ENCODE measurements around the gene PRDM16.

PRDM16 gene

DNA sequence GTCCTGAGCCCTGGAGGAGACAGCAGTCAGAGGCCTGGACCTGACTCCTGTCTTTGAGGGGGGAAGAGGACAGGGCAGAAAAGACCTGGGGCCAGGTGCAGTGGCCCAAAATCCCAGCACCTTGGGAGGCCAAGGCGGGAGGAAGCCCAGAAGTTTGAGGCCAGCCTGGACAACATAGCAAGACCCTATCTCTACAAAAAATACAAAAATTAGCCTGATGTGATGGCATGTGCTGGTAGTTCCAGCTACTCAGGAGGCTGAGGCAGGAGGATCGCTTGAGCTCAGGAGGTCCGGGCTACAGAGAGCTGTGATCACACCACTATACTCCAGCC lies 280.9 kb downstream of the PRDM16 start:
- TF ChIP-seq, protein P1, sequence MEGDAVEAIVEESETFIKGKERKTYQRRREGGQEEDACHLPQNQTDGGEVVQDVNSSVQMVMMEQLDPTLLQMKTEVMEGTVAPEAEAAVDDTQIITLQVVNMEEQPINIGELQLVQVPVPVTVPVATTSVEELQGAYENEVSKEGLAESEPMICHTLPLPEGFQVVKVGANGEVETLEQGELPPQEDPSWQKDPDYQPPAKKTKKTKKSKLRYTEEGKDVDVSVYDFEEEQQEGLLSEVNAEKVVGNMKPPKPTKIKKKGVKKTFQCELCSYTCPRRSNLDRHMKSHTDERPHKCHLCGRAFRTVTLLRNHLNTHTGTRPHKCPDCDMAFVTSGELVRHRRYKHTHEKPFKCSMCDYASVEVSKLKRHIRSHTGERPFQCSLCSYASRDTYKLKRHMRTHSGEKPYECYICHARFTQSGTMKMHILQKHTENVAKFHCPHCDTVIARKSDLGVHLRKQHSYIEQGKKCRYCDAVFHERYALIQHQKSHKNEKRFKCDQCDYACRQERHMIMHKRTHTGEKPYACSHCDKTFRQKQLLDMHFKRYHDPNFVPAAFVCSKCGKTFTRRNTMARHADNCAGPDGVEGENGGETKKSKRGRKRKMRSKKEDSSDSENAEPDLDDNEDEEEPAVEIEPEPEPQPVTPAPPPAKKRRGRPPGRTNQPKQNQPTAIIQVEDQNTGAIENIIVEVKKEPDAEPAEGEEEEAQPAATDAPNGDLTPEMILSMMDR (IDR thresholded peaks at IDR 0.05; ENCODE audit: borderline replicate concordance, insufficient read depth, low read depth, low read length), result no peak
- H3K4me3 ChIP-seq (ENCODE audit: low read depth, low read length), result no peak overlapping the region

DNA sequence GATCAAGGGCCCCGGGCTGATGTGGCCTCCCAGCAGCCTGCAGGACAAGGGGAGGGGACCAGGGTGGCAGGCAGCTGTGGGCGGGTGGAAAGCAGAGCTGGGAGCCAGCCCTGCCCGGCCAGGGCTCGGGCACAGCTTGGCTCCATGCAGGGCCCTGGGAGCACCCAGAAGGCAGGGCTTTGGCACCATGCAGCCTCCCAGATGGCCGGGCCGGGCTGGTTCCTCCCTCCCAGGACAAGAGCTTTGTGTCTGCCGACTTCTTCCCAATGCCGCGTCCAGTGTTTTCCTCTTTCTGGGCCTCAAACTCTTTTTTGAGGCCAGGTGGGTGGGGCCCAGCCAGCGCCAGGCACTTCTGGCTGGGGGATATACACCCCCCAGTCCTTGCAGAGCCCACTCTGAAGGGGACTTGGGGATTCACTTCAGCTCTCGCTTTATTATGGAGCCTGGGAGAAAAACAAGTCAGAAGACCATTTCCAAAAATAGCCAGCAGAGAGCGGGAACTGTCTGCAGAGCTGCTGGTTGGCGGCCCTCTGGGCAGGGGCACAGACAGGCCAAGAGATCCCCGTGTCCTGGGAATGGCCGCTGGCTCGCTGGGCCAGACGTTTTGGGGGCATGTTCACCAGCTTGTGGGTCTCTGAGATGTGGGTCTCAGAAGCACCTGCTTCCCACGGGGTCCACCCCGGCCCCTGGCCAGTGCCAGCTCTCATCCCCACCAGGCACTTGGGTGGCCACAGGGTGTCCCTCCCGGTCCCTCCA lies 281.7 kb downstream of the PRDM16 start:
- no peak overlapping the region for H3K4me3 ChIP-seq (ENCODE audit: low read depth, low read length)
- TF ChIP-seq, protein P1 (IDR thresholded peaks at IDR 0.05; ENCODE audit: borderline replicate concordance, insufficient read depth, low read depth, low read length), result no peak

DNA sequence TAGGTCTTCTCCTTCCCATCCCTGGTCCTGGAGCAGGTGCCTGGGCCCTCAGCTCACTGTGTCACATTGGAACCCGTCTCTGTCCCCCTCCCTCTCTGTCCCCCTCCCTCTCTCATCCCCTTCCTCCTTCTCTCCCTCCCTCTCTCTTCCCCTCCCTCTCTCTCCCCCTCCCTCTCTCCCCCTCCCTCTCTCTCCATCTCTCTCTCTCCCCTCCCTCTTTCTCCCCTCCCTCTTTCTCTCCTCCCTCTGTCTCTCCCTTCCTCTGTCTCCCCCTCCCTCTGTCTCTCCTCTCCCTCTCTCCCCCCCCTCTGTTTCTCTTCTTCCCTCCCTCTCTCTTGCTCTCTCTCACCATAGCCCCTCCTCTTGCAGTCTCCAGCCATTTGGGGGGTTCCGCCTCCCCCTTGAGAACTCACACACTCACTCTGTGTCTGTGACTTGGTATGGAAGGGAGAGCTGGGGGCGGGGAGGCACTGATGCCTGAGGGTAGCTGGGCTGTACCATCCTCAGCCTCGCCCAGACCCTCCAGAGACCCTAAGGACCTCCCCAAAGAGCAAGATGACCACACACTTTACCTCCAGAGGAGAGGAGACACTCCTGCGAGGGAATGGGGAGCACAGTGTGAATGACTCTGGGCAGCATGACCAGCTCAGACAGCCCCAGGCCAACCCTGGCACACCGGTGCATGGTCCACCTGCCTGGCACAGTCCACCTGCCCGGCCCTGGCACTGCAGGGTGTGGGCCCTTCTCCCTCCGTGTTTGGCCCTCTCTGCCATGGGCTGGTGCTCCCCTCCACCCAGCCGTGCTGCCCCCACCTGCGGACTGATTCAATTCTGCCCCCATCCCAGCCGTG lies 282.7 kb downstream of the PRDM16 start:
- no peak overlapping the region for H3K4me3 ChIP-seq (ENCODE audit: low read depth, low read length)
- TF ChIP-seq, protein P1 (IDR thresholded peaks at IDR 0.05; ENCODE audit: borderline replicate concordance, insufficient read depth, low read depth, low read length), result no peak

DNA sequence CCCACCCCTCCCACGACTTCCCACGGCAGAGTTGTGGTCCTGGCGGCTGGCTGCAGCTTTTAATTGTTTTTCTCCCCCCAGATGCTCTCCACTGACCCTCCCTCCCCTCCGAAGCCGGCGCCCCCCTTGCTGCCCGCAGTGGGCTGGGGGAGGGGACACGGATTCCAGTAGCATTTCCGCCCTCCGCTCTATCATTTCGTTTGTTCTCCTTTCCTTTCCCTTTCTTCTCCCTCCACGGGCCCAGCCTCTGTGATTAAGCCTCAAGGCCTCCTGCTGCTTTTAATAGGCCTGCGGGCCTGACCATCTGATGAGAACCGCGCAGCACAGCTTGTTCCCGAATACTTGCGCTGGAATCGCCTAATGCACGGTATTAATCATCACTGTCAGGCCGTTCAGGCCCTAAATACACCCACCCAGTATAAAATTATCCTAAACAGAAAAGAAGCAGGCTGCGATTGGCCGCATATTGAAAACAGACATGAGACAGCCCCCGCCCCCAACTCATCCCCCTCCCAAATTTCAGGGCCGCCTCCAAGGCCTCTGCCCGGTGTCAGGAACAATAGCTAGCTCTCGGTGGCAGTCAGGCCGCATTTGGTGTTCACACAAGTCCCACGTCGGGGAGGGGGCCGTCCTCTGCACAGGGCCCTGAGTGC lies 283.4 kb downstream of the PRDM16 start:
- H3K4me3 ChIP-seq (ENCODE audit: low read depth, low read length), result no peak overlapping the region
- TF ChIP-seq, protein P1 (IDR thresholded peaks at IDR 0.05; ENCODE audit: borderline replicate concordance, insufficient read depth, low read depth, low read length), result no peak

DNA sequence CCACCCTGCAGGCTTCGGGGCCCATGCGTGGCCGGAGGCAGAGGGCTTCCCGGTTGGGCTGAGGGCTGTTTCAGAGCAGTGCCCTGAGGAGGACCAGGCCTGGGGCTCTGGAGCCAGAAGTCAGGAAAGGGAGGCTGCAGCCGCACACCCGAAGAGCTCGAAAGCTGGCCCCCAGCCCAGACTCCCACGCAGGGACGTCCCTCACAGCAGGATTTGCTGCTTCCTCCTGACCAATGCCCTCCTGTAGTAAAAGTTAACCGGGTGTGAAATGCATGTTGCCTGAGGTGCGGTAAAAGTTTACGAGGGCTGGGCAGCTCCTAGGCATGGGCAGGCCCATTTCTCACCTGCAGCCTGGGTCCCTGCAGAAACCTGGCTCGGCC lies 283.9 kb downstream of the PRDM16 start:
- H3K4me3 ChIP-seq (ENCODE audit: low read depth, low read length), result no peak overlapping the region
- TF ChIP-seq, protein P1 (IDR thresholded peaks at IDR 0.05; ENCODE audit: borderline replicate concordance, insufficient read depth, low read depth, low read length), result no peak

DNA sequence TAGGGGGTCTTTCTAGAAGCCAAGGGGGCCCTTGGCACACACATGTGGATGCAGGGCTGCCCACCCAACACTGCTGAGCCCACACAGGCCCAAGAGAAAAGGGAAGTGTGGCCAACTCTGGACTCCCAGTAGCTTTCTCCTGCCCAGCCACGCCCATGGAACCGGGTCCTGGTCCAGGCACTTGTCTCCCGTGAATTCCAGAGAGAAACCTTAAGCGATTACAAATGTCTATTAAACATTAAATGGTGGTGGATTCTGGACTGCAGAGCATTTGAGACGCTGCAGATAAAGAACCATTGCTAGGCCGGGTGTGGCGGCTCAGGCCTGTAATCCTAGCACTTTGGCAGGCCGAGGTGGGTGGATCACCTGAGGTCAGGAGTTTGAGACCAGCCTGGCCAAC lies 284.9 kb downstream of the PRDM16 start:
- H3K4me3 ChIP-seq (ENCODE audit: low read depth, low read length), result no peak overlapping the region
- TF ChIP-seq, protein P1 (IDR thresholded peaks at IDR 0.05; ENCODE audit: borderline replicate concordance, insufficient read depth, low read depth, low read length), result no peak

Data from GM12875 (cell line).